HepG2 (cell line): ENCODE results near the gene NTN3. TPM values are rescaled to one million over a fixed set of nuclear protein-coding genes. Genes with fewer than 3 reads are reported as not detected.

Experiments
- ATAC-seq: fragments of 200-7000 bp; cut with Tn5 transposase; 3 replicates; pipeline ENCODE4 v1.9.1; 2020; ENCODE audit warnings: mild to moderate bottlenecking, moderate library complexity
- BruUV-seq: library from RNA; stranded (reverse); fragments of 400-500 nt; replicated peaks from 2 replicates; lab custom pipeline; 2021; lab: Mats Ljungman, UMichigan
- CTCF ChIA-PET: fragments of 300-600 bp; formaldehyde crosslinking; extraction: SDS; loops from one replicate; lab custom pipeline; 2021; ENCODE audit warnings: low total read pairs, inconsistent platforms, low intra/inter-chr PET ratio; lab: Yijun Ruan, JAX
- POLR2A ChIA-PET: fragments of 350-600 bp; sonication (Branson Sonifier 250); formaldehyde crosslinking; loops from one replicate; lab custom pipeline; 2020; ENCODE audit warnings: antibody characterized with exemption, inconsistent platforms; lab: Yijun Ruan, JAX
- DNase-seq: peaks from one replicate; pipeline ENCODE4 v3.0.0-alpha.2; 2015; ENCODE audit warnings: low spot score
- FAIRE-seq: peaks from 3 replicates; lab custom pipeline; 2011; peaks lifted over from hg19 to GRCh38; lab: Jason Lieb, UNC
- H2AFZ ChIP-seq: one replicate; pipeline ENCODE4 v1.6.1; 2011; ENCODE audit warnings: low read length, inconsistent platforms
- H3K27ac ChIP-seq: fragments of 300-600 bp; 3 replicates; pipeline ENCODE4 v1.8.0; 2011; ENCODE audit warnings: mixed run types, mild to moderate bottlenecking, mixed read lengths, low read length, inconsistent platforms; ENCODE audit not compliant: insufficient read depth; ENCODE audit errors: extremely low read length
- H3K27me3 ChIP-seq, 2 experiments: fragments of 200-600 bp in 1 of 2; 2 replicates in 1 of 2; 3 replicates in 1 of 2; pipeline versions ENCODE4 v1.6.0 to v1.8.0; 2011; ENCODE audit warnings: low read length in 2 of 2, mild to moderate bottlenecking in 2 of 2, moderate library complexity in 2 of 2, inconsistent platforms in 1 of 2; ENCODE audit not compliant: insufficient read depth in 2 of 2, control insufficient read depth in 1 of 2
- H3K36me3 ChIP-seq, 2 experiments: fragments of 200-600 bp in 1 of 2; replicated peaks in 1 of 2; 2 replicates in 1 of 2; 3 replicates in 1 of 2; pipeline versions ENCODE4 v1.5.1 to v1.8.0; 2011; ENCODE audit warnings: low read length in 2 of 2, inconsistent platforms in 1 of 2; ENCODE audit not compliant: insufficient read depth in 2 of 2, control insufficient read depth in 1 of 2
- H3K4me1 ChIP-seq: 2 replicates; pipeline ENCODE4 v1.5.1; 2012; ENCODE audit warnings: low read length, inconsistent platforms; ENCODE audit not compliant: insufficient read depth
- H3K4me2 ChIP-seq: 2 replicates; pipeline ENCODE4 v1.6.0; 2011; ENCODE audit warnings: low read depth, low read length, inconsistent platforms
- H3K4me3 ChIP-seq, 3 experiments: fragments of 200-600 bp in 1 of 3; sonication (generic), shearing (Covaris generic) in 1 of 3; replicated peaks in 1 of 3; 2 replicates each; pipeline ENCODE4 v1.5.1; 2011 to 2016; ENCODE audit warnings: low read length in 3 of 3, inconsistent platforms in 2 of 3, low read depth in 2 of 3, mild to moderate bottlenecking in 2 of 3, control low read depth in 1 of 3, mixed read lengths in 1 of 3; ENCODE audit not compliant: insufficient read depth in 1 of 3
- H3K79me2 ChIP-seq: one replicate; pipeline ENCODE4 v1.6.1; 2011; ENCODE audit warnings: low read length, inconsistent platforms; ENCODE audit not compliant: insufficient read depth
- H3K9ac ChIP-seq: 2 replicates; pipeline ENCODE4 v1.6.0; 2011; ENCODE audit warnings: mild to moderate bottlenecking, low read depth, low read length, inconsistent platforms; ENCODE audit not compliant: insufficient read depth
- H3K9me3 ChIP-seq: 2 replicates; pipeline ENCODE4 v1.5.1; 2012; ENCODE audit warnings: mild to moderate bottlenecking, low read length
- H4K20me1 ChIP-seq: 2 replicates; pipeline ENCODE4 v1.6.0; 2011; ENCODE audit warnings: inconsistent platforms, mild to moderate bottlenecking, low read length, moderate library complexity; ENCODE audit not compliant: insufficient read depth
- CBX5 ChIP-seq: sonication (generic); formaldehyde crosslinking; IDR thresholded peaks from 2 replicates; pipeline ENCODE4 v1.4.0; 2020; ENCODE audit warnings: missing genetic modification reagents, borderline replicate concordance
- DMAP1 ChIP-seq: IDR thresholded peaks from 2 replicates; pipeline ENCODE4 v1.6.1; 2016
- TBX3 ChIP-seq: fragments of 450-650 bp; IDR thresholded peaks from 2 replicates; pipeline ENCODE4 v1.6.1; 2017; ENCODE audit warnings: antibody characterized with exemption, mild to moderate bottlenecking, inconsistent platforms, borderline replicate concordance
- U2AF1 ChIP-seq: fragments of 200-400 bp; formaldehyde crosslinking; optimal IDR thresholded peaks from 2 replicates; pipeline ENCODE3; 2017; ENCODE audit warnings: mild to moderate bottlenecking, low read depth, low read length
- ZMYM3 ChIP-seq: sonication (generic); formaldehyde crosslinking; IDR thresholded peaks from 2 replicates; pipeline ENCODE4 v1.5.1; 2020; ENCODE audit warnings: mild to moderate bottlenecking, missing genetic modification reagents
- ZNF556 ChIP-seq: sonication (generic); formaldehyde crosslinking; IDR thresholded peaks from 2 replicates; pipeline ENCODE4 v1.4.0; 2020; ENCODE audit warnings: mild to moderate bottlenecking, missing genetic modification reagents, borderline replicate concordance
- WGBS: methylation state at CpG from one replicate; pipeline ENCODE4 v1.1.6; 2017; ENCODE audit warnings: low lambda C conversion rate; 5-methylcytosine and 5-hydroxymethylcytosine counted together
- in situ Hi-C: cut with HindIII; loops from 2 replicates; pipeline ENCODE4 v1.10.0; 2017; ENCODE audit warnings: low pct_unique_long_range_greater_than_20kb; ENCODE audit not compliant: extremely low pct_ligation_motif_present
- intact Hi-C: fragments of 100-400 bp; cut with micrococcal nuclease; formaldehyde crosslinking; loops from one replicate; pipeline ENCODE4 v1.10.0; 2022; ENCODE audit not compliant: unreplicated experiment
- polyA plus RNA-seq, 8 experiments: library from polyadenylated mRNA; depleted of rRNA in 3 of 8; stranded (reverse) in 7 of 8; unstranded in 1 of 8; fragments of >200 nt; fragmentation: Illumina TruSeq in 4 of 8; extraction: Trizol in 4 of 8; gene quantifications; 2 replicates each; pipeline versions ENCODE4 v1.2.1 to v1.2.3, GENCODE V29; 2011 to 2016; ENCODE audit warnings: low read depth in 4 of 8, missing spikeins in 1 of 8, mixed read lengths in 1 of 8; ENCODE audit not compliant: insufficient read depth in 1 of 8
- total RNA-seq, 5 experiments: library from RNA; depleted of rRNA; stranded (reverse); fragments of >200 nt; fragmentation: Illumina TruSeq; extraction: Trizol; gene quantifications; 2 replicates each; pipeline ENCODE4 v1.2.3, GENCODE V29; 2016; ENCODE audit warnings: low read depth in 1 of 5
- TF ChIP-seq, protein P1 (sequence below): IDR thresholded peaks from 2 replicates; pipeline ENCODE4 v1.6.1; 2016; ENCODE audit warnings: missing biosample characterization, missing genetic modification reagents, low read depth
- TF ChIP-seq, protein P2 (sequence below): IDR thresholded peaks from 2 replicates; pipeline ENCODE4 v1.6.1; 2012; ENCODE audit warnings: inconsistent platforms

The NTN3 gene
- total and polyA plus RNA-seq, 2 of the 13 experiments (the other 11 are each of a cell fraction or from before 2014, with no cell fraction given), result 0.09 to 0.20 TPM

- FAIRE-seq (no peak), DNase-seq (no peak), ATAC-seq (no peak)
- CTCF ChIA-PET, result no interaction called here
- Histone ChIP-seq H4K20me1 (peaks cover 32% of the 10 kb centered on the region), H3K27ac (no peak overlapping the region), H3K9ac (no peak overlapping the region), H3K9me3 (no peaks in the 10 kb centered on the region), H3K27me3 (no peaks in the 10 kb centered on the region), H3K36me3 (peaks cover 2 to 5% of the 10 kb centered on the region in 2 experiments; a peak in 2 of 5 replicates), H3K79me2 (peaks cover 54% of the 10 kb centered on the region), H2AFZ (no peak overlapping the region), H3K4me3 (no peak overlapping the region), H3K4me2 (no peak overlapping the region), H3K4me1 (peaks cover 75% of the 10 kb centered on the region)
- no TSS peak for BruUV-seq
- 96% methylated on average over 4 of the region's 7 CpGs for WGBS
- in situ Hi-C loops, result no loop called here
- TF ChIP-seq DMAP1 (CRISPR knock-in tag) (no peak), ZMYM3 (CRISPR knock-in tag) (no peak), TBX3 (no peak), CBX5 (CRISPR knock-in tag) (no peak), ZNF556 (CRISPR knock-in tag) (no peak), U2AF1 (no peak)
- TF ChIP-seq, protein P1, sequence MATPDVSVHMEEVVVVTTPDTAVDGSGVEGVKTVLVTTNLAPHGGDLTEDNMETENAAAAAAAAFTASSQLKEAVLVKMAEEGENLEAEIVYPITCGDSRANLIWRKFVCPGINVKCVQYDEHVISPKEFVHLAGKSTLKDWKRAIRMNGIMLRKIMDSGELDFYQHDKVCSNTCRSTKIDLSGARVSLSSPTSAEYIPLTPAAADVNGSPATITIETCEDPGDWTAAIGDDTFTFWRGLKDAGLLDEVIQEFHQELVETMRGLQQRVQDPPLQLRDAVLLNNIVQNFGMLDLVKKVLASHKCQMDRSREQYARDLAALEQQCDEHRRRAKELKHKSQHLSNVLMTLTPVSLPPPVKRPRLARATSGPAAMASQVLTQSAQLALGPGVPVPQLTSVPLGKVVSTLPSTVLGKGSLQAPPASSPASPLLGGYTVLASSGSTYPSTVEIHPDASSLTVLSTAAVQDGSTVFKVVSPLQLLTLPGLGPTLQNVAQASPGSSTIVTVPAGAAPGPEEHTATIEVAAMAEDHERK (CRISPR knock-in tag), result no peak
- TF ChIP-seq, protein P2, sequence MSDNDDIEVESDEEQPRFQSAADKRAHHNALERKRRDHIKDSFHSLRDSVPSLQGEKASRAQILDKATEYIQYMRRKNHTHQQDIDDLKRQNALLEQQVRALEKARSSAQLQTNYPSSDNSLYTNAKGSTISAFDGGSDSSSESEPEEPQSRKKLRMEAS, result no peak
- POLR2A ChIA-PET, result no interaction called here
- intact Hi-C loops, result no loop called here
Observed at GRCh38 chr16:2481676-2482075, 10.6 kb downstream of the NTN3 start.
